ENCODE data around the gene FASTK.

Gene FASTK

GRCh38 chr7:151091431-151091830, 10.8 kb upstream of the FASTK start:
- TF ChIP-seq CTCF (IDR thresholded peaks at IDR 0.05; ENCODE audit: borderline replicate concordance, control extremely low read depth, extremely low read depth, insufficient read depth, missing control alignments): peak; percentile 59
- DNase-seq (ENCODE audit: low spot score): no peak

DNA sequence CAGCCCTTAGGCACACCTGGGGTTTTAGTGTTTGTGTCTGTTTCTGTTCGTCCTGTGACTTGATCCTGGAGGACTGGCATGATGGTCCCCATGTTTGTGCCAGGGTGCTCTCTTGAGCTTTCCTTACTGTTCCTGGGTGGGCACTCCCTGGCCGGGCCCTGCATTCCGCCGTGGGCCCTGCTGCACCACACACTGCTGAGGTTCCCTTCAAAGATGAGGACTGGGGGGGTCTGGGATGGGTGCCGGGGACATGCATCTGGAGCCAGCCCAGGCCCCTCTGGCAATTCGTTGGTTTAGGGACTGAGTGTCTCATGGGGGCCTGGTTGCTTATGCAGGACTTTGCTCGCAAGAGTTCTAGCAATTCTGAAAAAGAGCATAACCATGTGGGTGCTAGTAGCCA, 10.4 kb upstream of the FASTK start:
- in situ Hi-C loops (cut with MboI; ENCODE audit: low sequenced_read_pairs, unreplicated experiment): no loop called here
- TF ChIP-seq CTCF (IDR thresholded peaks at IDR 0.05; ENCODE audit: borderline replicate concordance, control extremely low read depth, extremely low read depth, insufficient read depth, missing control alignments): no peak
- DNase-seq (ENCODE audit: low spot score): no peak

More at GRCh38 chr7:151091431-151091830, 10.8 kb upstream of the FASTK start:
- in situ Hi-C loops (cut with MboI; ENCODE audit: low sequenced_read_pairs, unreplicated experiment): no loop called here

GRCh38 chr7:151089893-151090730, 9.5 kb upstream of the FASTK start:
- in situ Hi-C loops (cut with MboI; ENCODE audit: low sequenced_read_pairs, unreplicated experiment): no loop called here
- no peak for TF ChIP-seq CTCF (IDR thresholded peaks at IDR 0.05; ENCODE audit: borderline replicate concordance, control extremely low read depth, extremely low read depth, insufficient read depth, missing control alignments)
- DNase-seq (ENCODE audit: low spot score): no peak

DNA sequence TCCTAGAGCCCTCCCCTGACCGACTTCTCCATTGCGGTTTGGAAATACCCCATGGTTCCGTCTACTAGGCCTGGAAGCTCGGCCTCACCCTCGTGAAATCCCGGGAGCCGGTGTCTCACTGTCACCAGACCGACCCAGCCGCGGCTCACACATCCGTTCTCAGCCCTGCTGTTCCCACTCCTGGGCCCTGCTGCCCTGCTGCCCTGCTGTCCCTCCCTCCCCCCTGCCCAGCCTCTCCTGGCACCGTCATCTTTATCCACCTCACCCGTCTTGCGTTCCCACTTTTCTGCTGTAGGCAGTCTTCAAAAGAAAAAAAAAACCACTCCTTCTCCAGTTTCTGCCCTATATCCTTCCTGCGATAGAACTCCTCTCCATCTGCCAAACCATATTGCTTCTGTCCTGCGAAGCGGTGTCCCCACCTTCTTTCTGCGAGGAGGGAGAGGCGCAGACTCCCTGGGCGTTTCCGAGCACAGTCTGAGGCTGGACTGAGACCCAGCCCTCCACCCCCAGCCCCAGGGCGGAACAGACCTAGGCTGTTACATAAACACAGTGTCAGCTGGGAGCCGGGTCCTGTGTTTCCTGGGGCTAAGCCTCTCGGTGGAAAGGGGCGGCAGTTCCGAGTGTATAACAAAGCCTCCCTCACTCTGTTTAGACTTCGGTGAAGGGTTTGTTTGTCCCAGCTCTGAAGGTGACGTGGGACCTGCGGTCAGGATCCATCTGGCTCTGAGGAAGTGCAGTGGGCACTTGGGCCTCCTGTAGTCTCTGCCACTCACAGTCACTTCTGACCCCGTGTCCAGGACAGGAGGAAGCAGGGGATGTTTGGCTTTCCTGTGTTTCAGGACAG, 8.5 kb upstream of the FASTK start:
- TF ChIP-seq CTCF (IDR thresholded peaks at IDR 0.05; ENCODE audit: borderline replicate concordance, control extremely low read depth, extremely low read depth, insufficient read depth, missing control alignments): no peak
- in situ Hi-C loops (cut with MboI; ENCODE audit: low sequenced_read_pairs, unreplicated experiment): no loop called here
- no peak for DNase-seq (ENCODE audit: low spot score)

- in situ Hi-C loops (cut with MboI; ENCODE audit: low sequenced_read_pairs, unreplicated experiment): no loop called here
- no peak for DNase-seq (ENCODE audit: low spot score)
- no peak for TF ChIP-seq CTCF (IDR thresholded peaks at IDR 0.05; ENCODE audit: borderline replicate concordance, control extremely low read depth, extremely low read depth, insufficient read depth, missing control alignments)
These were observed 7.6 kb upstream of the FASTK start for GRCh38 chr7:151088019-151088855.

All from GM13976 (cell line).